ENCODE results near the gene CD302. TPM values are rescaled to one million over a fixed set of nuclear protein-coding genes. Genes with fewer than 3 reads are reported as not detected.

Gene CD302
- total and polyA plus RNA-seq, 2 donors (not counting 3 experiments of a cell fraction or from before 2014, with no cell fraction given), result 10.4 to 10.6 TPM

DNA sequence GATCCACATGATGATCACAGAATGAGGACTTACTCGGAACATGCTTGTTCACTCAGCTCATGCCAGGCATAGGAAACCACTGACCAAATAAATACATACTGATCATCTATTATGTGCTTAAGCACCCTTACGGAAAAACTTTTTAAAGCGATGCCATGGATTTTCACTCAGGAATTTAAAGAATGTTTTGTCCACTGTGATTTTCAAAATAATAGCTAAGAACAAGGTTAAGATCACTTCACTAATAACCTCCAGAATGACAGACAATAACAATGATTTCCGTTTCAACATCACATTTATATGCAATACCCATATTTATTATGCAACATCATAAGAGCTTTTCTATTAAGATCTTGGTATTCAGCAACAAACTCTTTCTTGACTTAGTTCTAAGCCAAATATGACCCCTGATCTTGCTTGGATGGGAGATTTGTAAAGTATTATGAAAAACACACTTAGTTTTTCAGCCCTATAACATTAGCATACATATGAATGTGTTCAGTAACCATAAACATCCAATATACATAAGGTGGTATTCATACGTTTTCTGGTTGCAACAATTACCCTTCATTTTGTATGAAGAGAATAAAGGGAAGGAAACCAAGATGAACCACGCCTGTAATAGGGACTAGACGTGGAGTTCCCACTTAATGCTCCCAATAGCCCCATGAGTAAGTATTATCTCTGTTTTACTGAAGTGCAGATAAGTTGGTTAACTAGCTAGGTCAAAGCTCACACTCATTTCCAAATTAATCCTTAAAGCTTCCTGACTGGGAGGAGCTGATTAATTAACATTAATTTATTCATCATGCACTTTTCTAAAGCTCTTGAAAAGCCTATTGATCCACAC is 1.9 kb downstream of the CD302 start:
- Histone ChIP-seq H3K4me1 (ENCODE audit: control insufficient read depth, extremely low read depth, insufficient read depth, low read length) (peaks cover 46% of the 10 kb centered on the region), H3K27ac (ENCODE audit: insufficient read depth, low read depth, low read length) (peak overlapping the region; percentile 38), H2AFZ (ENCODE audit: low read depth, low read length) (no peak overlapping the region), H3K27me3 (ENCODE audit: control insufficient read depth in 2 of 2, insufficient read depth in 2 of 2, low read length in 2 of 2) (no peaks in the 10 kb centered on the region), H3K9me3 (replicated peaks; ENCODE audit: control insufficient read depth, insufficient read depth, low read length) (no peaks in the 10 kb centered on the region), H3K36me3 (ENCODE audit: control insufficient read depth in 2 of 2, extremely low read depth in 1 of 2, insufficient read depth in 2 of 2, low read length in 2 of 2) (peaks cover 0 to 2% of the 10 kb centered on the region in 2 experiments), H3K9ac (replicated peaks; ENCODE audit: extremely low read depth, insufficient read depth, low read length) (no peak overlapping the region), H3K4me3 (replicated peaks in 1 of 3; ENCODE audit: insufficient read depth in 1 of 3, low read depth in 1 of 3, low read length in 3 of 3) (peak overlapping the region in 1 of 3 experiments; percentile 33), H3K79me2 (ENCODE audit: control insufficient read depth, insufficient read depth, low read length) (peaks cover 14% of the 10 kb centered on the region), H4K20me1 (replicated peaks; ENCODE audit: control insufficient read depth, extremely low read depth, insufficient read depth, low read length) (no peaks in the 10 kb centered on the region), H3K9me1 (replicated peaks; ENCODE audit: control insufficient read depth, extremely low read depth, insufficient read depth, low read length) (no peaks in the 10 kb centered on the region), H3K4me2 (ENCODE audit: insufficient read depth, low read length) (peak overlapping the region; percentile 86)
- POLR2A ChIA-PET, result interaction anchor here (0.5 kb wide), 1 partner anchor 451 kb away, joined by 3 read pairs; no protein-coding TSS in a partner anchor
- FAIRE-seq, result peak; percentile 55
- CTCF ChIA-PET, result interaction anchor here (0.8 to 3.3 kb wide), 8 partner anchors 9 to 108 kb away, joined by 3 to 12 read pairs (median 4); no protein-coding TSS in a partner anchor
- no TSS peak for BruUV-seq (replicated peaks)
- intact Hi-C loops (cut with micrococcal nuclease), result loop anchor here (2.0 to 5.0 kb wide), 4 partner anchors 84 to 181 kb away; partner anchors contain the start of gene MARCHF7
- dilution Hi-C loops (cut with MboI; ENCODE audit: extremely low pct_ligation_motif_present, low sequenced_read_pairs), result no loop called here
- TF ChIP-seq JUN (IDR thresholded peaks at IDR 0.05; ENCODE audit: borderline replicate concordance, insufficient read depth, insufficient read length, low read depth) (no peak), MYC (IDR thresholded peaks at IDR 0.05; ENCODE audit: low read depth, low read length) (no peak), POLR2AphosphoS5 (IDR thresholded peaks at IDR 0.05; ENCODE audit: insufficient read depth, low read depth, low read length) (no peak)
- peak; percentile 47 for DNase-seq (ENCODE audit: low read depth, low spot score)

DNA sequence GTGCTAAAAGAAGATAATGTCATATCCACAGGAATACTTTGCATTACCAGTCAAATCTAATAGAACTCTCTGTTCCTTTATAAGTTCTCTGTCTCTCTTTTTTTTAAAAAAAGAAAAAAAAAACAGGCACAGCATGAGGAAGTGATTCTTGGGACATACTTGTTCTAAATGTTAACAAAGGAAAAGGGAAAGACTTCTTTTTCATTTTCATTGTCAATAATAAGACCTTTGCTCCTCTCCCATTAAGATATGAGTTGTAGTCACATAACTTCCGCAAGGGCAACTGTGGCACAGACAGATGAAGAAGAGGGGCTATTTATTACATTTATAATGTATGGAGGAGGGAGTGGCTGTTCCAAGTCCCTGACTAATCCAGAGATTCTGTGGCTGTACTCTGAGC is 4.7 kb downstream of the CD302 start:
- FAIRE-seq, result no peak
- intact Hi-C loops (cut with micrococcal nuclease), result no loop called here

More for the DNA sequence above, 4.7 kb downstream of the CD302 start:
- POLR2A ChIA-PET, result no interaction called here
- dilution Hi-C loops (cut with MboI; ENCODE audit: extremely low pct_ligation_motif_present, low sequenced_read_pairs), result no loop called here
- no peak overlapping the region for H3K4me2 ChIP-seq (ENCODE audit: insufficient read depth, low read length)
- peaks cover 14% of the 10 kb centered on the region for H3K79me2 ChIP-seq (ENCODE audit: control insufficient read depth, insufficient read depth, low read length)
- H3K9me1 ChIP-seq (replicated peaks; ENCODE audit: control insufficient read depth, extremely low read depth, insufficient read depth, low read length), result no peaks in the 10 kb centered on the region
- peaks cover 0 to 2% of the 10 kb centered on the region in 2 experiments for H3K36me3 ChIP-seq (ENCODE audit: control insufficient read depth in 2 of 2, extremely low read depth in 1 of 2, insufficient read depth in 2 of 2, low read length in 2 of 2)
- peak; percentile 44 for DNase-seq (ENCODE audit: low read depth, low spot score)
- no peaks in the 10 kb centered on the region for H3K27me3 ChIP-seq (ENCODE audit: control insufficient read depth in 2 of 2, insufficient read depth in 2 of 2, low read length in 2 of 2)
- no TSS peak for BruUV-seq (replicated peaks)
- no peak overlapping the region for H3K9ac ChIP-seq (replicated peaks; ENCODE audit: extremely low read depth, insufficient read depth, low read length)
- TF ChIP-seq GATA2 (IDR thresholded peaks at IDR 0.05; ENCODE audit: insufficient read depth, insufficient read length, low read depth, low read length) (no peak), EZH2 (IDR thresholded peaks at IDR 0.05; ENCODE audit: borderline replicate concordance, low read depth, low read length, severe bottlenecking) (no peak)
- no peaks in the 10 kb centered on the region for H3K9me3 ChIP-seq (replicated peaks; ENCODE audit: control insufficient read depth, insufficient read depth, low read length)
- H3K4me3 ChIP-seq (replicated peaks in 1 of 3; ENCODE audit: insufficient read depth in 1 of 3, low read depth in 1 of 3, low read length in 3 of 3), result no peak overlapping the region
- no peak overlapping the region for H3K27ac ChIP-seq (ENCODE audit: insufficient read depth, low read depth, low read length)
- H2AFZ ChIP-seq (ENCODE audit: low read depth, low read length), result no peak overlapping the region
- CTCF ChIA-PET, result interaction anchor here (1.1 kb wide), 1 partner anchor 37 kb away, joined by 3 read pairs; no protein-coding TSS in a partner anchor
- H3K4me1 ChIP-seq (ENCODE audit: control insufficient read depth, extremely low read depth, insufficient read depth, low read length), result peaks cover 46% of the 10 kb centered on the region
- H4K20me1 ChIP-seq (replicated peaks; ENCODE audit: control insufficient read depth, extremely low read depth, insufficient read depth, low read length), result no peaks in the 10 kb centered on the region

Measured in endothelial cell of umbilical vein (primary cell).